WTC11 (cell line): Measurements from ENCODE around the gene VSIR. TPM values are rescaled to one million over a fixed set of nuclear protein-coding genes. Genes with fewer than 3 reads are reported as not detected.

Experiments
- ATAC-seq: fragments of 200-7000 bp; cut with Tn5 transposase; 2 replicates; pipeline ENCODE4 v1.10.0; 2021; ENCODE audit warnings: mild to moderate bottlenecking, moderate library complexity
- CTCF ChIA-PET: fragments of 300-600 bp; sonication (Branson Sonifier 250); formaldehyde crosslinking; loops from one replicate; lab custom pipeline; 2021; ENCODE audit warnings: antibody characterized with exemption; lab: Charles Lee
- POLR2A ChIA-PET: fragments of 350-600 bp; sonication (Branson Sonifier 250); formaldehyde crosslinking; loops from one replicate; lab custom pipeline; 2021; ENCODE audit warnings: antibody characterized with exemption; lab: Charles Lee
- DNase-seq: peaks from one replicate; pipeline ENCODE4 v3.0.0; 2021; ENCODE audit warnings: low spot score
- H3K27ac Mint-ChIP-seq: 2 replicates; pipeline ENCODE4 v1.8.0; 2021; ENCODE audit warnings: mixed read lengths
- H3K27me3 Mint-ChIP-seq: 2 replicates; pipeline ENCODE4 v1.8.0; 2021; ENCODE audit warnings: low read depth, mild to moderate bottlenecking, moderate library complexity, mixed read lengths
- H3K36me3 Mint-ChIP-seq: 2 replicates; pipeline ENCODE4 v1.8.0; 2021; ENCODE audit warnings: mixed read lengths
- H3K4me1 Mint-ChIP-seq: 2 replicates; pipeline ENCODE4 v1.8.0; 2022; ENCODE audit warnings: mixed read lengths
- H3K4me3 Mint-ChIP-seq: 2 replicates; pipeline ENCODE4 v1.8.0; 2021; ENCODE audit warnings: mild to moderate bottlenecking, moderate library complexity, mixed read lengths
- H3K9me3 Mint-ChIP-seq: 2 replicates; pipeline ENCODE4 v1.8.0; 2021; ENCODE audit warnings: mixed read lengths
- ELF4 ChIP-seq: sonication (generic); formaldehyde crosslinking; IDR thresholded peaks from 2 replicates; pipeline ENCODE4 v1.8.1; 2022; ENCODE audit warnings: low read depth, mild to moderate bottlenecking, moderate library complexity, missing genetic modification reagents
- ETV6 ChIP-seq: sonication (generic); formaldehyde crosslinking; IDR thresholded peaks from 2 replicates; pipeline ENCODE4 v1.8.1; 2022; ENCODE audit warnings: mild to moderate bottlenecking, missing genetic modification reagents
- JAZF1 ChIP-seq: fragments of 250-450 bp; sonication (Bioruptor Pico); IDR thresholded peaks from 2 replicates; pipeline ENCODE4 v1.9.0; 2021; ENCODE audit warnings: moderate library complexity, mild to moderate bottlenecking, inconsistent platforms
- JUN ChIP-seq: sonication (generic); formaldehyde crosslinking; IDR thresholded peaks from 2 replicates; pipeline ENCODE4 v1.8.0; 2023; ENCODE audit warnings: mild to moderate bottlenecking, missing genetic modification reagents
- KAT7 ChIP-seq: sonication (generic); formaldehyde crosslinking; IDR thresholded peaks from 2 replicates; pipeline ENCODE4 v1.8.1; 2023; ENCODE audit warnings: missing genetic modification reagents, mild to moderate bottlenecking, borderline replicate concordance
- NR2C2 ChIP-seq: sonication (generic); formaldehyde crosslinking; IDR thresholded peaks from 2 replicates; pipeline ENCODE4 v1.8.0; 2022; ENCODE audit warnings: mild to moderate bottlenecking, missing genetic modification reagents
- SMAD3 ChIP-seq: sonication (generic); formaldehyde crosslinking; IDR thresholded peaks from 2 replicates; pipeline ENCODE4 v1.8.0; 2022; ENCODE audit warnings: missing genetic modification reagents, mild to moderate bottlenecking, borderline replicate concordance
- SMAD4 ChIP-seq: sonication (generic); formaldehyde crosslinking; IDR thresholded peaks from 2 replicates; pipeline ENCODE4 v1.8.0; 2022; ENCODE audit warnings: mild to moderate bottlenecking, missing genetic modification reagents
- TCF7 ChIP-seq: sonication (generic); formaldehyde crosslinking; IDR thresholded peaks from 2 replicates; pipeline ENCODE4 v1.8.0; 2022; ENCODE audit warnings: mild to moderate bottlenecking, low read depth, missing genetic modification reagents, moderate library complexity
- ZBTB21 ChIP-seq: sonication (generic); formaldehyde crosslinking; IDR thresholded peaks from 2 replicates; pipeline ENCODE4 v1.8.1; 2023; ENCODE audit warnings: mild to moderate bottlenecking, missing genetic modification reagents, borderline replicate concordance
- total RNA-seq: library from RNA; stranded (reverse); gene quantifications from 3 replicates; pipeline ENCODE4 v1.2.3, GENCODE V29; 2021
- TF ChIP-seq, protein P1 (sequence below): sonication (generic); formaldehyde crosslinking; IDR thresholded peaks from 2 replicates; pipeline ENCODE4 v1.8.1; 2022; ENCODE audit warnings: low read depth, mild to moderate bottlenecking, moderate library complexity, missing genetic modification reagents, borderline replicate concordance
- TF ChIP-seq, protein P2 (sequence below): sonication (generic); formaldehyde crosslinking; IDR thresholded peaks from 2 replicates; pipeline ENCODE4 v1.8.0; 2022; ENCODE audit warnings: mild to moderate bottlenecking, missing genetic modification reagents
- TF ChIP-seq, protein P3 (sequence below): fragments of 250-450 bp; sonication (Bioruptor Pico); IDR thresholded peaks from 2 replicates; pipeline ENCODE4 v1.8.0; 2021; ENCODE audit warnings: mild to moderate bottlenecking
- TF ChIP-seq, protein P4 (sequence below): sonication (generic); formaldehyde crosslinking; IDR thresholded peaks from 2 replicates; pipeline ENCODE4 v1.8.1; 2023; ENCODE audit warnings: mild to moderate bottlenecking, missing genetic modification reagents
- TF ChIP-seq, protein P5 (sequence below): sonication (generic); formaldehyde crosslinking; IDR thresholded peaks from 2 replicates; pipeline ENCODE4 v1.8.1; 2022; ENCODE audit warnings: missing genetic modification reagents, borderline replicate concordance
- TF ChIP-seq, protein P6 (sequence below): sonication (generic); formaldehyde crosslinking; IDR thresholded peaks from 2 replicates; pipeline ENCODE4 v1.8.0; 2022; ENCODE audit warnings: missing genetic modification reagents

The VSIR gene
- total RNA-seq, 1 experiment from 2014 or later, result 0.74 TPM

DNA sequence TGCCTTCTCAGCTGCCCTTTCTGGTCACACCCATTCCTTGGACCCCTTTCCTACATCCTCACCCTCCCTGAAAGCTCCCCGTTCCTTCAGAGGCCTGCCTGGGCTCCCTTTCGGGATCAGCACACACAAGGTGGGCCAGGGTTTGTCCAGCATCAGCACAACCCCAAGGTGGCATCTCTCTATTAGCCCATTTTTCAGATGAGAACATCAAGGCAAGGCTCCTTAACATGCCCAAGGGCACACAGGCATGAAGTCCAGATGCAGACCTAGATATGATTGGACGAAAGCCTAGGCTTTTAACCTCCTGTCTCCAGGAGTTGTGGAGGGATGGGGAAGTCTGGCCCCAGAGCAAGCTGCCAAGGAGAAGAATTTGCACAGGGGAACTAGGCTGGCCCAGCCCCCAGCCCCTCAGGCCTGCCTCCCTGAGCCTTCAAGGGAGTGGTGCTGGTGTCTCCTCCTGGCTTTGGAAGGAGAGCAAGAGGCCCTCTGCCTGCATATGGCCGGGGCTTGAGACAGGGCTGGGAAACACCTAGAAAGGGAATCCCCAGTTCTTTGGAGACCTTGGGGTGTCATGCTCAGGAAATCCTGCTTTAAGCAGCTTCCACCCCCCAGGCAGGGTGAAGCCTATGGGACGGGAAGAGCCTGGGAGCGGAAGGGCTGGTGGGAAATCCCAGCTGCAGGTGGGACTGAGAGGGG, 9.0 kb upstream of the VSIR start:
- ATAC-seq, result no peak
- no peak overlapping the region for H3K27ac Mint-ChIP-seq

DNA sequence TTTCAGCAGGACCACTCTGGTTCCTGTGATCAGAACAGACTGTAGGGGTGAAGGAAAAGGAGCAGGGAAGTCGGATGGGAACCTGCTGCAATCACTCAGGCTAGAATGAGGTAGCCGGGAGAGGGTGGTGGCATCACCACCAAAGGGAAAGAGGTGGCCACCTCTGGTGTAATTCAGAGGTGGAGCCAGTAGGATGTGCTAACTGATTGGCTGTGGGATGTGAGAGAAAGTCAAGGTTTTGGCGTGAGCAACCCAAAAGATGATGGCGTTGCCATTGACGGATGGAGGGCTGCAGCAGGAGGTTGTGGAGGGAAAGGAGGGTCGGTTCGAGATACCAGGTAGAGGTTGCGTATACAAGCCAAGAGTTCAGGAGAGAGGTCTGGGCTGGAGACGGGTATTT, 7.4 kb upstream of the VSIR start:
- Mint-ChIP-seq H3K27me3 (peaks cover 4% of the 10 kb centered on the region; the same call in 1 of the 2 replicates), H3K4me3 (no peak overlapping the region), H3K27ac (no peak overlapping the region), H3K36me3 (0 out of 2 replicates have a peak, but pooled peaks cover 2% of the 10 kb centered on the region), H3K9me3 (peaks cover 6% of the 10 kb centered on the region), H3K4me1 (peaks cover 19% of the 10 kb centered on the region)
- ChIA-PET POLR2A (no interaction called here), CTCF (interaction anchor here (1.3 to 1.4 kb wide), 2 partner anchors 31 to 84 kb away, joined by 3 to 5 read pairs; no protein-coding TSS in a partner anchor)
- DNase-seq (no peak), ATAC-seq (peak; percentile 57)
- TF ChIP-seq JAZF1 (CRISPR knock-in tag) (no peak), SMAD4 (CRISPR knock-in tag) (no peak), ETV6 (CRISPR knock-in tag) (no peak), KAT7 (no peak), ELF4 (CRISPR knock-in tag) (no peak), NR2C2 (CRISPR knock-in tag) (no peak), TCF7 (no peak)
- TF ChIP-seq, protein P1, sequence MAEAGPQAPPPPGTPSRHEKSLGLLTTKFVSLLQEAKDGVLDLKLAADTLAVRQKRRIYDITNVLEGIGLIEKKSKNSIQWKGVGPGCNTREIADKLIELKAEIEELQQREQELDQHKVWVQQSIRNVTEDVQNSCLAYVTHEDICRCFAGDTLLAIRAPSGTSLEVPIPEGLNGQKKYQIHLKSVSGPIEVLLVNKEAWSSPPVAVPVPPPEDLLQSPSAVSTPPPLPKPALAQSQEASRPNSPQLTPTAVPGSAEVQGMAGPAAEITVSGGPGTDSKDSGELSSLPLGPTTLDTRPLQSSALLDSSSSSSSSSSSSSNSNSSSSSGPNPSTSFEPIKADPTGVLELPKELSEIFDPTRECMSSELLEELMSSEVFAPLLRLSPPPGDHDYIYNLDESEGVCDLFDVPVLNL (CRISPR knock-in tag), result no peak
- TF ChIP-seq, protein P2, sequence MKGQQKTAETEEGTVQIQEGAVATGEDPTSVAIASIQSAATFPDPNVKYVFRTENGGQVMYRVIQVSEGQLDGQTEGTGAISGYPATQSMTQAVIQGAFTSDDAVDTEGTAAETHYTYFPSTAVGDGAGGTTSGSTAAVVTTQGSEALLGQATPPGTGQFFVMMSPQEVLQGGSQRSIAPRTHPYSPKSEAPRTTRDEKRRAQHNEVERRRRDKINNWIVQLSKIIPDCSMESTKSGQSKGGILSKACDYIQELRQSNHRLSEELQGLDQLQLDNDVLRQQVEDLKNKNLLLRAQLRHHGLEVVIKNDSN (CRISPR knock-in tag), result no peak
- TF ChIP-seq, protein P3, sequence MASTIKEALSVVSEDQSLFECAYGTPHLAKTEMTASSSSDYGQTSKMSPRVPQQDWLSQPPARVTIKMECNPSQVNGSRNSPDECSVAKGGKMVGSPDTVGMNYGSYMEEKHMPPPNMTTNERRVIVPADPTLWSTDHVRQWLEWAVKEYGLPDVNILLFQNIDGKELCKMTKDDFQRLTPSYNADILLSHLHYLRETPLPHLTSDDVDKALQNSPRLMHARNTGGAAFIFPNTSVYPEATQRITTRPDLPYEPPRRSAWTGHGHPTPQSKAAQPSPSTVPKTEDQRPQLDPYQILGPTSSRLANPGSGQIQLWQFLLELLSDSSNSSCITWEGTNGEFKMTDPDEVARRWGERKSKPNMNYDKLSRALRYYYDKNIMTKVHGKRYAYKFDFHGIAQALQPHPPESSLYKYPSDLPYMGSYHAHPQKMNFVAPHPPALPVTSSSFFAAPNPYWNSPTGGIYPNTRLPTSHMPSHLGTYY, result no peak
- TF ChIP-seq, protein P4, sequence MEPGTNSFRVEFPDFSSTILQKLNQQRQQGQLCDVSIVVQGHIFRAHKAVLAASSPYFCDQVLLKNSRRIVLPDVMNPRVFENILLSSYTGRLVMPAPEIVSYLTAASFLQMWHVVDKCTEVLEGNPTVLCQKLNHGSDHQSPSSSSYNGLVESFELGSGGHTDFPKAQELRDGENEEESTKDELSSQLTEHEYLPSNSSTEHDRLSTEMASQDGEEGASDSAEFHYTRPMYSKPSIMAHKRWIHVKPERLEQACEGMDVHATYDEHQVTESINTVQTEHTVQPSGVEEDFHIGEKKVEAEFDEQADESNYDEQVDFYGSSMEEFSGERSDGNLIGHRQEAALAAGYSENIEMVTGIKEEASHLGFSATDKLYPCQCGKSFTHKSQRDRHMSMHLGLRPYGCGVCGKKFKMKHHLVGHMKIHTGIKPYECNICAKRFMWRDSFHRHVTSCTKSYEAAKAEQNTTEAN (CRISPR knock-in tag), result no peak

More for the DNA sequence above, 9.0 kb upstream of the VSIR start:
- DNase-seq, result no peak
- Mint-ChIP-seq H3K4me3 (no peak overlapping the region), H3K36me3 (0 out of 2 replicates have a peak, but pooled peaks cover 2% of the 10 kb centered on the region), H3K4me1 (peaks cover 19% of the 10 kb centered on the region)
- CTCF ChIA-PET, result interaction anchor here (0.8 to 3.2 kb wide), 9 partner anchors 9 to 266 kb away, joined by 3 to 22 read pairs (median 4); partner anchors contain the start of gene VSIR
- POLR2A ChIA-PET, result interaction anchor here (0.7 to 1.5 kb wide), 2 partner anchors 23 to 1328 kb away, joined by 3 to 4 read pairs; no protein-coding TSS in a partner anchor
- TF ChIP-seq ETV6 (CRISPR knock-in tag), result no peak
- TF ChIP-seq JUN, result no peak
- no peak for TF ChIP-seq SMAD3 (CRISPR knock-in tag)
- TF ChIP-seq, protein P5, sequence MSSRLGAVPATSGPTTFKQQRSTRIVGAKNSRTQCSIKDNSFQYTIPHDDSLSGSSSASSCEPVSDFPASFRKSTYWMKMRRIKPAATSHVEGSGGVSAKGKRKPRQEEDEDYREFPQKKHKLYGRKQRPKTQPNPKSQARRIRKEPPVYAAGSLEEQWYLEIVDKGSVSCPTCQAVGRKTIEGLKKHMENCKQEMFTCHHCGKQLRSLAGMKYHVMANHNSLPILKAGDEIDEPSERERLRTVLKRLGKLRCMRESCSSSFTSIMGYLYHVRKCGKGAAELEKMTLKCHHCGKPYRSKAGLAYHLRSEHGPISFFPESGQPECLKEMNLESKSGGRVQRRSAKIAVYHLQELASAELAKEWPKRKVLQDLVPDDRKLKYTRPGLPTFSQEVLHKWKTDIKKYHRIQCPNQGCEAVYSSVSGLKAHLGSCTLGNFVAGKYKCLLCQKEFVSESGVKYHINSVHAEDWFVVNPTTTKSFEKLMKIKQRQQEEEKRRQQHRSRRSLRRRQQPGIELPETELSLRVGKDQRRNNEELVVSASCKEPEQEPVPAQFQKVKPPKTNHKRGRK (CRISPR knock-in tag), result no peak
- TF ChIP-seq, protein P3, result no peak
- TF ChIP-seq, protein P6, sequence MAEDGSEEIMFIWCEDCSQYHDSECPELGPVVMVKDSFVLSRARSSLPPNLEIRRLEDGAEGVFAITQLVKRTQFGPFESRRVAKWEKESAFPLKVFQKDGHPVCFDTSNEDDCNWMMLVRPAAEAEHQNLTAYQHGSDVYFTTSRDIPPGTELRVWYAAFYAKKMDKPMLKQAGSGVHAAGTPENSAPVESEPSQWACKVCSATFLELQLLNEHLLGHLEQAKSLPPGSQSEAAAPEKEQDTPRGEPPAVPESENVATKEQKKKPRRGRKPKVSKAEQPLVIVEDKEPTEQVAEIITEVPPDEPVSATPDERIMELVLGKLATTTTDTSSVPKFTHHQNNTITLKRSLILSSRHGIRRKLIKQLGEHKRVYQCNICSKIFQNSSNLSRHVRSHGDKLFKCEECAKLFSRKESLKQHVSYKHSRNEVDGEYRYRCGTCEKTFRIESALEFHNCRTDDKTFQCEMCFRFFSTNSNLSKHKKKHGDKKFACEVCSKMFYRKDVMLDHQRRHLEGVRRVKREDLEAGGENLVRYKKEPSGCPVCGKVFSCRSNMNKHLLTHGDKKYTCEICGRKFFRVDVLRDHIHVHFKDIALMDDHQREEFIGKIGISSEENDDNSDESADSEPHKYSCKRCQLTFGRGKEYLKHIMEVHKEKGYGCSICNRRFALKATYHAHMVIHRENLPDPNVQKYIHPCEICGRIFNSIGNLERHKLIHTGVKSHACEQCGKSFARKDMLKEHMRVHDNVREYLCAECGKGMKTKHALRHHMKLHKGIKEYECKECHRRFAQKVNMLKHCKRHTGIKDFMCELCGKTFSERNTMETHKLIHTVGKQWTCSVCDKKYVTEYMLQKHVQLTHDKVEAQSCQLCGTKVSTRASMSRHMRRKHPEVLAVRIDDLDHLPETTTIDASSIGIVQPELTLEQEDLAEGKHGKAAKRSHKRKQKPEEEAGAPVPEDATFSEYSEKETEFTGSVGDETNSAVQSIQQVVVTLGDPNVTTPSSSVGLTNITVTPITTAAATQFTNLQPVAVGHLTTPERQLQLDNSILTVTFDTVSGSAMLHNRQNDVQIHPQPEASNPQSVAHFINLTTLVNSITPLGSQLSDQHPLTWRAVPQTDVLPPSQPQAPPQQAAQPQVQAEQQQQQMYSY (CRISPR knock-in tag), result no peak
- TF ChIP-seq ZBTB21 (CRISPR knock-in tag), result no peak
- TF ChIP-seq, all 79 proteins: peak for 0
- peaks cover 4% of the 10 kb centered on the region; the same call in 1 of the 2 replicates for H3K27me3 Mint-ChIP-seq
- peaks cover 4% of the 10 kb centered on the region for H3K9me3 Mint-ChIP-seq
